Kidney (tissue), 14 donors: ENCODE data around the gene DVL1. TPM values are rescaled to one million over a fixed set of nuclear protein-coding genes. Genes with fewer than 3 reads are reported as not detected.
A peak's percentile ranks its signal among the peaks of the same experiment; 100 is the strongest.

Source experiments
- DNase-seq, 5 donors: peaks; one replicate each; pipeline ENCODE4 v3.0.0-alpha.2; 2013 to 2020
- FAIRE-seq: peaks from 2 replicates; lab custom pipeline; 2012; peaks lifted over from hg19 to GRCh38; lab: Jason Lieb, UNC
- H3K27ac ChIP-seq, 2 donors: one replicate each; pipeline ENCODE4 v1.7.0; 2013; ENCODE audit warnings: low read depth in 2 of 2, low read length in 2 of 2, inconsistent platforms in 1 of 2
- H3K27me3 ChIP-seq: one replicate; pipeline ENCODE4 v1.7.1; 2013; ENCODE audit warnings: low read length, inconsistent platforms; ENCODE audit not compliant: control insufficient read depth, insufficient read depth
- H3K36me3 ChIP-seq, 3 donors: one replicate each; pipeline versions ENCODE4 v1.7.0 to v1.7.1; 2013; ENCODE audit warnings: low read length in 3 of 3, control low read depth in 1 of 3, inconsistent platforms in 1 of 3; ENCODE audit not compliant: insufficient read depth in 3 of 3, control insufficient read depth in 2 of 3
- H3K4me1 ChIP-seq, 3 donors: one replicate each; pipeline versions ENCODE4 v1.7.0 to v1.7.1; 2013; ENCODE audit warnings: low read length in 3 of 3, inconsistent platforms in 1 of 3, low read depth in 1 of 3; ENCODE audit not compliant: control insufficient read depth in 2 of 3, insufficient read depth in 2 of 3
- H3K4me3 ChIP-seq, 3 donors: one replicate each; pipeline versions ENCODE4 v1.7.0 to v1.8.1; 2013; ENCODE audit warnings: low read length in 3 of 3, control low read depth in 1 of 3, inconsistent platforms in 1 of 3
- H3K9ac ChIP-seq, 3 donors: one replicate each; pipeline versions ENCODE4 v1.7.0 to v1.7.1; 2013; ENCODE audit warnings: low read length in 3 of 3, control low read depth in 1 of 3, inconsistent platforms in 1 of 3
- H3K9me3 ChIP-seq, 3 donors: one replicate each; pipeline versions ENCODE4 v1.7.0 to v1.7.1; 2013; ENCODE audit warnings: low read length in 3 of 3, control low read depth in 1 of 3, inconsistent platforms in 1 of 3; ENCODE audit not compliant: control insufficient read depth in 2 of 3, insufficient read depth in 1 of 3
- intact Hi-C: fragments of 100-400 bp; cut with DNase I; formaldehyde crosslinking; loops from one replicate; pipeline ENCODE4 v1.11.1; 2022
- polyA plus RNA-seq: library from polyadenylated mRNA; stranded (reverse); fragments of 350-450 nt; fragmentation: Illumina TruSeq; extraction: RNeasy Lipid Tissue Mini Kit (QIAGEN cat#74804); gene quantifications from one replicate; pipeline ENCODE4 v1.2.3, GENCODE V29; 2014; ENCODE audit warnings: low read depth, low replicate concordance; ENCODE audit not compliant: insufficient read depth
- total RNA-seq: library from RNA; stranded (reverse); fragmentation: NEBNext Ultra II Directional; extraction: Animal tissue kit (Norgen Biotek cat#: 25700); gene quantifications from one replicate; pipeline ENCODE4 v1.2.1, GENCODE V29; 2021
- TF ChIP-seq, protein P1 (sequence below): IDR thresholded peaks from 3 replicates; pipeline ENCODE4 v1.5.1; 2012; ENCODE audit warnings: mild to moderate bottlenecking, moderate library complexity, borderline replicate concordance; ENCODE audit not compliant: insufficient read depth; ENCODE audit errors: extremely low read depth
- donor health status: control.
- donor health status: control.
- donor health status: control.
- donor health status: control.
- donor health status: control.
- donor health status: DM: yes; HTN: yes; CAD: no.
- donor health status: Normal renal cell carcinoma (clear cell type).

DVL1 gene
- total and polyA plus RNA-seq, 2 donors from 2014 or later: 32.5 to 55.0 TPM

DNA sequence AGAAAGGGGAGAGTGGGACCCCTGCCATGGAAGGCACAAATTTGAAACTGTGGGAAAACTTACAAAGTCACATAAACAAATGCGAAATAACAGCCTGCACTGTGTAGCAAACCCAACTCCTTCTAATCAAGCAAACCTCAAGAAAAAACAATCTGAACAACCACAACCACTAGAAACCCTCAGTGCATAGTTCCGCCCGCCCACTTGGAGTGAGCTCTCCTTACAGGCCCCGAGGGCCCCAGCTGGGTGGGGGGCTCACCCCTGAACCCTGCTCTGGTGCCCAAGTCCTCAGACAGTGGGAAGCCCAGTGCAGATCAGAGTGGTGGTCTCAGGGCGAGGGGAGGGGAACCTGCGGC lies 10.1 kb upstream of the DVL1 start:
- H3K4me1 ChIP-seq: peaks cover 0 to 21% (median 2%) of the 10 kb centered on the region in 3 donors
- H3K9me3 ChIP-seq: no peaks in the 10 kb centered on the region
- TF ChIP-seq, protein P1, sequence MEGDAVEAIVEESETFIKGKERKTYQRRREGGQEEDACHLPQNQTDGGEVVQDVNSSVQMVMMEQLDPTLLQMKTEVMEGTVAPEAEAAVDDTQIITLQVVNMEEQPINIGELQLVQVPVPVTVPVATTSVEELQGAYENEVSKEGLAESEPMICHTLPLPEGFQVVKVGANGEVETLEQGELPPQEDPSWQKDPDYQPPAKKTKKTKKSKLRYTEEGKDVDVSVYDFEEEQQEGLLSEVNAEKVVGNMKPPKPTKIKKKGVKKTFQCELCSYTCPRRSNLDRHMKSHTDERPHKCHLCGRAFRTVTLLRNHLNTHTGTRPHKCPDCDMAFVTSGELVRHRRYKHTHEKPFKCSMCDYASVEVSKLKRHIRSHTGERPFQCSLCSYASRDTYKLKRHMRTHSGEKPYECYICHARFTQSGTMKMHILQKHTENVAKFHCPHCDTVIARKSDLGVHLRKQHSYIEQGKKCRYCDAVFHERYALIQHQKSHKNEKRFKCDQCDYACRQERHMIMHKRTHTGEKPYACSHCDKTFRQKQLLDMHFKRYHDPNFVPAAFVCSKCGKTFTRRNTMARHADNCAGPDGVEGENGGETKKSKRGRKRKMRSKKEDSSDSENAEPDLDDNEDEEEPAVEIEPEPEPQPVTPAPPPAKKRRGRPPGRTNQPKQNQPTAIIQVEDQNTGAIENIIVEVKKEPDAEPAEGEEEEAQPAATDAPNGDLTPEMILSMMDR: no peak
- no peaks in the 10 kb centered on the region for H3K27me3 ChIP-seq
- H3K27ac ChIP-seq: peak overlapping the region in 1 of 2 donors; percentile 23
- no peaks in the 10 kb centered on the region for H3K36me3 ChIP-seq
- no peak overlapping the region for H3K4me3 ChIP-seq
- no peak for FAIRE-seq
- intact Hi-C loops: no loop called here
- DNase-seq: peak in 1 of 5 donors; percentile 48
- H3K9ac ChIP-seq: no peak overlapping the region

DNA sequence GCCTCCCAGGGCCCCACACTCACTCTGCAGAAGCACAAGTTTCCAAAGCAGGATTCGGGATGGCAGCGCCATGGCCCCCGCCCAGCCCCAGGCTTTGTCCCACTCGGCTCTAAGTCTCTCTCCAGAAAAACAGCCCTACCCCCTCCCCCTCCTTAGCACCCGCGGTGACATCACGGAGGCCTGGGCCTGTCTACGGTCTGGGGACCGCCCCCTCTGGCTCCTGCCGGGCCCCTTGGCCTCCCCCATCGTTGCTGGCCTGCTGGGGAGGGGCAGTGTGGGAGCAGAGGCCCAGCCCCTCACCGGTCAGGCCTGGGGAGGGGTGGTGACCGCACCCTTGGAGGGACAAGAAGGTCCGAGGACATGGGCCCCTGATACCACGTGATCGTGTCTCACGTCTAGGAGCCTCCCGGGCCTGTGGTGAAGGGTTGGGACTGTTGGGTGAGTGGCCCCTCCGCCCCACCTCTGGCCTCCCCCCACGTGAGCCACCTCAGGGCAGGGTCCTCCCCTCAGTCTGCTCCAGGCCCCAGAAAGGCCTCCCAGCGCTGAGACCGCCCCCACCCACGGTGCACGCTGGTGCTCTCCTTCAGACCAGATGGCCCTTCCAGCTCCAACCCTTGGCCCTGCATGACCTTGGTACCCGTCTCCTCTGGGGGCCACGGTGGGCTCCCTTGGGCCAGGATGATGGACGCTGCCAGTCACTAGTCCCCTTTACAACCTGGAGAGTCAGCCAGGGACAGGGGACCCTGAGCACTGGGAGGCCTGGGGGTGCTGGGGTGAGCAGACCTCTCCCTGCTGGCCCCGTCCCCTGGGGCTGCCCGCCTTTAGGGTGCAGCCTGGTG lies 9.4 kb upstream of the DVL1 start, which contains the start of gene MXRA8:
Gene MXRA8 (minus strand): TSS at position 123 of the 839 bp plus-strand sequence. CDS start 51 bp downstream, at position 72.
- no peak for FAIRE-seq
- intact Hi-C loops: no loop called here
- peaks cover 0 to 21% (median 2%) of the 10 kb centered on the region in 3 donors for H3K4me1 ChIP-seq
- peak within 1 kb of the TSS; percentile 11 to 26 (median 24) for H3K9ac ChIP-seq
- DNase-seq: peak; percentile 76 to 93 (median 90)
- no peaks in the 10 kb centered on the region for H3K27me3 ChIP-seq
- peak within 1 kb of the TSS; percentile 69 to 83 for H3K27ac ChIP-seq
- peak within 1 kb of the TSS in 2 of 3 donors; percentile 55 to 57 for H3K4me3 ChIP-seq
- TF ChIP-seq, protein P1: no peak
- no peaks in the 10 kb centered on the region for H3K9me3 ChIP-seq
- H3K36me3 ChIP-seq: no peaks in the 10 kb centered on the region

GRCh38 chr1:1357871-1358432 lies 8.7 kb upstream of the DVL1 start:
- no peak for FAIRE-seq
- Histone ChIP-seq H3K4me1 (peaks cover 0 to 21% (median 2%) of the 10 kb centered on the region in 3 donors), H3K36me3 (no peaks in the 10 kb centered on the region), H3K27me3 (no peaks in the 10 kb centered on the region), H3K4me3 (peak overlapping the region in 2 of 3 donors; percentile 55 to 57), H3K9me3 (no peaks in the 10 kb centered on the region), H3K27ac (peak overlapping the region; percentile 69 to 83), H3K9ac (peak overlapping the region in 2 of 3 donors; percentile 11 to 26)
- TF ChIP-seq, protein P1: no peak
- DNase-seq: peak; percentile 68 to 81 (median 78)
- intact Hi-C loops: no loop called here
